ENCODE results near the gene FCRL6. TPM values are rescaled to one million over a fixed set of nuclear protein-coding genes. Genes with fewer than 3 reads are reported as not detected.

The FCRL6 gene
- total RNA-seq, 1 donor from 2014 or later, result not detected

DNA sequence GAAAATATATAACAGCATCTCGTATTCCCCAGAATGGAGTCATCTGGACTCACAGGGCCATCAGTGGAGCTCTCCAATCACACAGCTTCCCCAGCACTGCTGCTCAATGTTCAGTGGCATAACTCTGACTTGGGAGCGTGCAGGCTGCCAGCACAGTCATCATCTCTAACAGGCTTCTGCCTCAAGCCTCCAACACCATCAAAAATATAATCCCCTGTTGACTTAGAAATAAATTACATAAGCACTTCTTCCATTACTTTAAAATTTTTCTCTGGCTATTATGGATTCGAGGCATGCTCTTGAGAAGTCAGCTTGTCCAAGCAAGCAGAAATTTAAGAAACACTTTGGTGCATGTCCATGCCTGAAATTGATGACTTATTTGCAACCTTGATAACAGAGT, 15.2 kb upstream of the FCRL6 start:
- Mint-ChIP-seq H3K9me3 (no peaks in the 10 kb centered on the region), H3K4me3 (no peak overlapping the region), H3K4me1 (no peaks in the 10 kb centered on the region), H3K36me3 (ENCODE audit: low read depth) (no peaks in the 10 kb centered on the region), H3K27me3 (peaks cover 3% of the 10 kb centered on the region), H3K27ac (no peak overlapping the region)
- intact Hi-C loops (cut with micrococcal nuclease), result no loop called here
- POLR2A ChIA-PET, result no interaction called here
- ATAC-seq (ENCODE audit: low read depth) (no peak), DNase-seq (no peak)
- CTCF ChIA-PET, result interaction anchor here (2.8 kb wide), 1 partner anchor 12 kb away, joined by 9 read pairs; no protein-coding TSS in a partner anchor
- TF ChIP-seq, protein P1, sequence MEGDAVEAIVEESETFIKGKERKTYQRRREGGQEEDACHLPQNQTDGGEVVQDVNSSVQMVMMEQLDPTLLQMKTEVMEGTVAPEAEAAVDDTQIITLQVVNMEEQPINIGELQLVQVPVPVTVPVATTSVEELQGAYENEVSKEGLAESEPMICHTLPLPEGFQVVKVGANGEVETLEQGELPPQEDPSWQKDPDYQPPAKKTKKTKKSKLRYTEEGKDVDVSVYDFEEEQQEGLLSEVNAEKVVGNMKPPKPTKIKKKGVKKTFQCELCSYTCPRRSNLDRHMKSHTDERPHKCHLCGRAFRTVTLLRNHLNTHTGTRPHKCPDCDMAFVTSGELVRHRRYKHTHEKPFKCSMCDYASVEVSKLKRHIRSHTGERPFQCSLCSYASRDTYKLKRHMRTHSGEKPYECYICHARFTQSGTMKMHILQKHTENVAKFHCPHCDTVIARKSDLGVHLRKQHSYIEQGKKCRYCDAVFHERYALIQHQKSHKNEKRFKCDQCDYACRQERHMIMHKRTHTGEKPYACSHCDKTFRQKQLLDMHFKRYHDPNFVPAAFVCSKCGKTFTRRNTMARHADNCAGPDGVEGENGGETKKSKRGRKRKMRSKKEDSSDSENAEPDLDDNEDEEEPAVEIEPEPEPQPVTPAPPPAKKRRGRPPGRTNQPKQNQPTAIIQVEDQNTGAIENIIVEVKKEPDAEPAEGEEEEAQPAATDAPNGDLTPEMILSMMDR (IDR thresholded peaks at IDR 0.05), result no peak

DNA sequence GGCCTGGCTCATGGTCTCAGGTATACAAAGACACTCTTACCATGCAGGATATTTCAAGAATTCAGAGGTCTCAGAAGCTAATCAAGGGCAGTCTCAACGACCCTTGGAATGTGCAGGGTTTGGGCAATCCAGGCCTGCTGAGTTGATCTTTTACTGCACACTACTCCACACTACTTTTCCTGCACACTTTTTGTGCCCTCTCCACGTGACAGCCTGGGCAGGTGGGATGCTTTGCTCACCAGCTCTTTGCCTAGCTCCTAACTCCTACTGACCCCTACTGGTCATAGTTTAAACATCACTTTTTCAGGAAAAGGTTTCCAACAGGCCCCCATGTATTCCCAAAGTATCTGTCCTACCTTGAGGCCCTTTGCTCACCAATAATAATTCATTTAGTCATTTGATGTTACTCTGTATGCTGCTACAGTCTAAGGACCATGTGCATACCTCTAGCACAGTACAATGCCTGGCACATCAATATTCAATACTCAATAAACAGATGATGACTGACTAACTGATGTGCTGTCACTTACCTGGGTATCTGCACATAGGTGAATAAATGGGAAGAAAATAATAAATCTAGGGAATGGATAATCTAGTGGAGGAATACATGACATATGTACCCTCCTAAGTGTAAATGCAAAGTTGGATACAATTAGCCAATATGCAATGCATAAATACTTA, 11.8 kb upstream of the FCRL6 start:
- Mint-ChIP-seq H3K4me3 (no peak overlapping the region), H3K27ac (no peak overlapping the region), H3K9me3 (no peaks in the 10 kb centered on the region), H3K4me1 (no peaks in the 10 kb centered on the region), H3K27me3 (peaks cover 11% of the 10 kb centered on the region), H3K36me3 (ENCODE audit: low read depth) (no peaks in the 10 kb centered on the region)
- POLR2A ChIA-PET, result no interaction called here
- intact Hi-C loops (cut with micrococcal nuclease), result loop anchor here (1.0 to 5.0 kb wide), 2 partner anchors 10 to 658 kb away; partner anchors contain the start of gene DUSP23
- ATAC-seq (ENCODE audit: low read depth) (no peak), DNase-seq (no peak)
- TF ChIP-seq, protein P1 (IDR thresholded peaks at IDR 0.05), result peak; percentile 34
- CTCF ChIA-PET, result interaction anchor here (0.8 to 1.2 kb wide), 7 partner anchors 10 to 576 kb away, joined by 3 to 5 read pairs (median 3); partner anchors contain the start of genes DUSP23 and FCRL6

DNA sequence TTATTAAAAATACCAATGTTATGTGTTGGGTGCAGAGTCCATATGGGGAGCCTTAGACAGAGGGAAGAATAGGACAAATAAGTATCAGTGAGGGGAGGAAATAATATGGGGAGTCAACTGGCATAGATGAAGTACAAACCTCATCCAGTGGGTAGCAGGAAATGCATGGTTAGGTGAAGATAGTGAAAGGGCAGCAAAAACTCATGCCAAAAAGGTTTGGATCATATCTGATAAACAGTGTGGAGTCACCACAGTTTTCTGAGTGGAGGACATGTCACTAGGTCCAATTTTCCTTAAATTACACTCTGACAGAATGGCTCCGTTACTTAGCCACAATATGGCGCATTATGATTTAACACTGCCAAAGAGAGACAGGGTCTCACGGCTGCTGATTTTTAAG, 11.1 kb upstream of the FCRL6 start:
- no peaks in the 10 kb centered on the region for H3K9me3 Mint-ChIP-seq
- TF ChIP-seq, protein P1 (IDR thresholded peaks at IDR 0.05), result no peak
- ChIA-PET CTCF (no interaction called here), POLR2A (no interaction called here)
- H3K27ac Mint-ChIP-seq, result no peak overlapping the region
- no peak overlapping the region for H3K4me3 Mint-ChIP-seq
- ATAC-seq (ENCODE audit: low read depth) (no peak), DNase-seq (no peak)
- H3K36me3 Mint-ChIP-seq (ENCODE audit: low read depth), result no peaks in the 10 kb centered on the region
- H3K27me3 Mint-ChIP-seq, result peaks cover 11% of the 10 kb centered on the region
- no peaks in the 10 kb centered on the region for H3K4me1 Mint-ChIP-seq
- intact Hi-C loops (cut with micrococcal nuclease), result loop anchor here (5.0 kb wide), 1 partner anchor 659 kb away; no protein-coding TSS in a partner anchor

DNA sequence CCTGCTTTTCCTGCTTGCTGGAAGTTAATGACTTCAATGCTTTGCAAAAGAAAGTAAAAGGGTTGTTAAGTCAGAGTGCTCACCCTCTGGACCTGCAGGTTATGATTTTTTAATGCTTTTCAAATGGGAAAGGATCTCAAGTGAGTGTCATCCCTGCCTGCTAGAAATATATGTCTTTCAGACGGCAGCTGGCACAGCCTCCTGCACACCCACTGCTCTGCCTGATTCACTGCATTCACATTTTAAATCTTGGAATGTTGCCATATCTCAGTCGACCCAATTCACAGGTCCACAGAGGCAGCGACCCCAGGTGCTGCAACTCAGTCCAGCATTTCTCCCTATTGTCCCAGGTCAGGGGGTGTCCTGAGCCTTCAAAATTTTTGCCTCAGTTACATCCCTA, 10.7 kb upstream of the FCRL6 start:
- Mint-ChIP-seq H3K4me1 (no peaks in the 10 kb centered on the region), H3K27ac (no peak overlapping the region), H3K4me3 (no peak overlapping the region), H3K27me3 (peaks cover 11% of the 10 kb centered on the region), H3K36me3 (ENCODE audit: low read depth) (no peaks in the 10 kb centered on the region), H3K9me3 (no peaks in the 10 kb centered on the region)
- ChIA-PET CTCF (no interaction called here), POLR2A (no interaction called here)
- ATAC-seq (ENCODE audit: low read depth) (no peak), DNase-seq (no peak)
- intact Hi-C loops (cut with micrococcal nuclease), result loop anchor here (5.0 kb wide), 1 partner anchor 659 kb away; no protein-coding TSS in a partner anchor
- TF ChIP-seq, protein P1 (IDR thresholded peaks at IDR 0.05), result no peak

DNA sequence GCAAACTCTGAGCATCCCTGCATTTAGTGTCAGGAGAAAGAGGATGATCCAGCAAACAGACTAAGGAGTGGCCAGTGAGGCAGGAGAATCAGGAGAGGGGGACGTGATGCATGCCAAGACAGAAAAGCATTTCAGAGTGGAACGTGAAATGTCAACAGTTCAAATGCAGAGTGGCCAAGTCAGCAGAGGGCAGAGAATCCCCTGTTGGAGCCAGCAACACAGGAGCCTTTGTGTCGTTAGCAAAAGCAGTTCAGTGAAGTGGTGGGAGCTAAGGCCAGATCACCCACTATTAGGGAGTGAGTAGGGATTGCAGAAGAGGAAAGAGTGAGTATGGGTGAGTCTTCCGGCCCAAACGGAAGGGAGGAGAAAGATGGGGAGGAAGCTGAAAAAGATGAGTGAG, 6.6 kb upstream of the FCRL6 start:
- intact Hi-C loops (cut with micrococcal nuclease), result no loop called here
- Mint-ChIP-seq H3K4me1 (peaks cover 6% of the 10 kb centered on the region), H3K36me3 (ENCODE audit: low read depth) (no peaks in the 10 kb centered on the region), H3K9me3 (no peaks in the 10 kb centered on the region), H3K4me3 (no peak overlapping the region), H3K27ac (no peak overlapping the region), H3K27me3 (peaks cover 15% of the 10 kb centered on the region)
- TF ChIP-seq, protein P1 (IDR thresholded peaks at IDR 0.05), result no peak
- ATAC-seq (ENCODE audit: low read depth) (no peak), DNase-seq (no peak)
- ChIA-PET POLR2A (no interaction called here), CTCF (no interaction called here)

Measured in activated B cell treated with CpG ODN at 0.5 μM for 24 hours (primary cell).